T-helper 17 cell (primary cell): Measurements from ENCODE around the gene GHRL. TPM values are rescaled to one million over a fixed set of nuclear protein-coding genes. Genes with fewer than 3 reads are reported as not detected.

Source experiments
- ATAC-seq: fragments of 150-1000 bp; cut with Tn5 transposase; 2 replicates; pipeline ENCODE4 v1.10.0; 2021; ENCODE audit warnings: mild to moderate bottlenecking, moderate library complexity
- DNase-seq, 3 donors: peaks; one replicate each; pipeline versions ENCODE4 v3.0.0 to v3.0.0-alpha.2; 2020 to 2021
- H3K9me3 ChIP-seq: one replicate; pipeline ENCODE4 v1.7.0; 2013; ENCODE audit warnings: low read length, mild to moderate bottlenecking; ENCODE audit not compliant: control insufficient read depth, poor library complexity, severe bottlenecking
- H3K27ac Mint-ChIP-seq: one replicate; pipeline ENCODE4 v1.8.0; 2022; ENCODE audit warnings: mild to moderate bottlenecking, moderate library complexity, mixed read lengths
- H3K27me3 Mint-ChIP-seq: one replicate; pipeline ENCODE4 v1.8.0; 2022; ENCODE audit warnings: mixed read lengths
- H3K36me3 Mint-ChIP-seq: one replicate; pipeline ENCODE4 v1.8.0; 2022; ENCODE audit warnings: low read depth, mixed read lengths
- H3K4me1 Mint-ChIP-seq: one replicate; pipeline ENCODE4 v1.8.0; 2022; ENCODE audit warnings: mild to moderate bottlenecking, mixed read lengths
- H3K4me3 Mint-ChIP-seq: one replicate; pipeline ENCODE4 v1.8.0; 2022; ENCODE audit warnings: mild to moderate bottlenecking, moderate library complexity, mixed read lengths
- total RNA-seq, 4 donors: library from RNA in 2 of 4; stranded (reverse) in 2 of 4; gene quantifications; one replicate each; pipeline ENCODE4 v1.2.3 and lab custom pipeline; 2022 to 2026

The GHRL gene
- total RNA-seq, 2 donors from 2014 or later = 0.73 to 0.85 TPM

DNA sequence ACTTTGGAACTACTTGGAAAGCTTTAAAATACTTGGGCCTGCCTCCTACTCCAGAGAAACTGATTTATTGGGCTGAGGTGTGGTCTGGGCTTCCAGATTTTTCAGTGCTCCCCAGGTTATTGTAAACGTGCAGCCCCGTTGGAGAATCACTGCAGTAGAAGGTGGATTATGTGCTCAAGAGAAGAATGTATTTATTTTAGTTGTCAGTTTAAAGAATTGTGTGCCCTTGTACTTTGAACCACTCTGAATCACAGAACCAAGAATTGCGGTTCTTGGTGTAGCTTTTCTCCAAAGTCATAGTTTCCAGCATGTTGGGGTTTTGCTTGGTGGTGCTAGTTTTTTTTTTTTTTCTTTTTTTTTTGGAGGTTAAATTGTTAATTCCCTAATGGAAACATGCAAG lies 42.9 kb downstream of the GHRL start:
- H3K4me1 Mint-ChIP-seq = peaks cover 45% of the 10 kb centered on the region

DNA sequence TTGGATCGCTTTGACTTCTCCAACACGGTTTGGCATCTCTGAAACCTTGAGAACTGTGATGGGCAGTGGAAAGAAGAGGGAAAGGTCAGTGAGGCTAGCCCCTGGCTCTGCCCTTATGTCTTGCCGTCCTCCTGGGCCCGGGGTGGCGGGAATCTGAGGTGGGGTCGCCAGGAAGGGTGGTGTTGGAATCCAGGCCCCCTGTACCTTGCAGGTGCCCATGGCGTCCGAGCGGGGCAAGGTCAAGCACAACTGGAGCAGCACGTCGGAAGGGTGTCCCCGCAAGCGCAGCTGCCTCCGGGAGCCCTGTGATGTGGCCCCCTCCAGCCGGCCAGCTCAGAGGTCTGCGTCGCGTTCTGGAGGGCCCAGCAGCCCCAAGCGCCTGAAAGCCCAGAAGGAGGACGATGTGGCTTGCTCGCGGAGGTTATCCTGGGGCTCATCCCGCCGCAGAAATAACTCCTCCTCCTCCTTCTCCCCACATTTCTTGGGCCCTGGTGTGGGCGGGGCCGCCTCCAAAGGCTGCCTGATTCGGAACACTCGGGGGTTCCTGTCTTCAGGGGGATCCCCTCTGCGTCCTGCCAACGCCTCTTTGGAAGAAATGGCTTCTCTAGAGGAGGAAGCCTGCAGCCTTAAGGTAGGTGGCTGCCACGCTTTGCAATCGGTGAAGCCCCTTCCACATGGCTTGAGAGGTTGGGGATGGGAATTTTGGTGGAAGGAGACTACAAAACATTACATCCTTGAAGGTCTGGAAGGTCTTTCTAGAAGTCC lies 43.6 kb downstream of the GHRL start:
- peak overlapping the region; percentile 96 for H3K27ac Mint-ChIP-seq
- peaks cover 7% of the 10 kb centered on the region for H3K36me3 Mint-ChIP-seq
- H3K27me3 Mint-ChIP-seq = no peaks in the 10 kb centered on the region

More for the DNA sequence above, 42.9 kb downstream of the GHRL start:
- DNase-seq = no peak
- Mint-ChIP-seq H3K27me3 (no peaks in the 10 kb centered on the region), H3K4me3 (peak overlapping the region; percentile 98), H3K36me3 (peaks cover 7% of the 10 kb centered on the region), H3K27ac (peak overlapping the region; percentile 96)
- ATAC-seq = no peak
- no peaks in the 10 kb centered on the region for H3K9me3 ChIP-seq

DNA sequence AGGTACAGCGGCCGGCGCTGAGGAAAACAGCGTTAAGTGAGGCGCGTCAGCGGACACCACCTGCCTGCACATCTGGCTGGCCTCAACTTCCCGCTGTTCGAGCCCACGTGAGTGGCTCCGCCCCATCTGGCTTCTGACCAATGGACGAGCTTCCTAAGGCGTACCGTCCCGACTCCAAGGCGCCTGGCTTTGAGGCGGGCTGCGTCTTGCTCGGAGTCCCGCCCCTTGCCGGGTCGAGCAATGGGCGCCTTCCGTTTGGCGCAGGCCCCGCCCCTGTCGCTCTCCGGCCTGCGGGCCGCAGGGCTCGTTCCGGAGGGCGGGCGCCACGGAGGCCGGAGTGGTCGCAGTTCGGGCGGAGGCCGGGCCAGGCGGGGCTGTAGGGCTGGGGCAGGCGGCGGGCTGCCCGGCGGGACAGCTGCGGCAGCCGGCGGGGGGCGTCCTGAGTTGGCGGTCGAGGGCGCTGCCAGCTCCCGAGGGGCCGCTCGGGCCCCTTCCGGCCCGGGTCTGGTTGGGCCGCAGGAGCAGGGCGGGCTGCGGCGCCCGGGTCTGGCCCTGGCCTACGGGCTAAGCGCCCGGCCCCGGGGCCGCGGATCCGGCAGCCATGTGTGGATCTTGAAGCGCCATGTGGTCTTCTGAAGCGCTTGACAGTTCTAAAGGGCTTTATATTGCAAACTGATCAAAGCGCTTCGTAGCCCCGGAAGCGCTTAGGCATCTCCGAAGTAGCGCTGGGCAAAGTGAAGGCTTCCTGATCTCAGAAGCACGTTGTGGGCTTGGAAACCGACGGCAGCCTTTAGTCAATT lies 44.4 kb downstream of the GHRL start, which contains the start of gene TATDN2:
TATDN2 (plus strand) TSS at position 276 of the 800 bp plus-strand sequence. CDS start 742 bp downstream, outside the sequence.
- Mint-ChIP-seq H3K36me3 (peaks cover 5% of the 10 kb centered on the region), H3K27me3 (no peaks in the 10 kb centered on the region), H3K27ac (peak within 1 kb of the TSS; percentile 96), H3K4me1 (peaks cover 36% of the 10 kb centered on the region), H3K4me3 (peak within 1 kb of the TSS; percentile 98)
- H3K9me3 ChIP-seq = no peaks in the 10 kb centered on the region
- DNase-seq (peak; percentile 84 to 90 (median 88)), ATAC-seq (peak; percentile 95)

More for the DNA sequence above, 43.6 kb downstream of the GHRL start:
- peak; percentile 24 to 61 (median 53) for DNase-seq
- peak overlapping the region; percentile 98 for H3K4me3 Mint-ChIP-seq
- ATAC-seq = peak; percentile 24
- H3K4me1 Mint-ChIP-seq = peaks cover 39% of the 10 kb centered on the region
- no peaks in the 10 kb centered on the region for H3K9me3 ChIP-seq

DNA sequence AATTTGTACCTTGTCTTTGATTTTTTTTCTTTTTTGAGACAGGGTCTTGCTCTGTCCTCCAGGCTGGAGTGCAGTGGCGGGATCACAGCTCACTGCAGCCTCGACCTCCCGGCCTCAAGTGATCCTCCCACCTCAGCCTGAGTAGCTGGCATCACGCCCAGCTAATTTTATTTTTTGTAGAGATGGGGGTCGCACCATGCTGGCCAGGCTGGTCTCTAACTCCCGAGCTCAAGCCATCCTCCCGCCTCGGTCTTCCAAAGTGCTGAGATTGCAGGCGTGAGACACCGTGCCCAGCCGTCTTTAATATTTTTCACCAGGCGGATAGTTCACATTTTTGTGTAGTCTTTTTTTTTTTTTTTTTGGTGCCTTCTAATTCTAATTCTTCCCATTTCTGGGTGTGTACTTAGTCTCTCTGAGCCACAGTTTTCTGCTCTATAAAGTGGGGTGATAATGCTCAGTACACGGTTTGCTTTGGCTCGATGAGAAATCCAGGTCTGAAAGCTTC lies 45.0 kb downstream of the GHRL start:
- H3K36me3 Mint-ChIP-seq = peaks cover 5% of the 10 kb centered on the region
- peaks cover 38% of the 10 kb centered on the region for H3K4me1 Mint-ChIP-seq

DNA sequence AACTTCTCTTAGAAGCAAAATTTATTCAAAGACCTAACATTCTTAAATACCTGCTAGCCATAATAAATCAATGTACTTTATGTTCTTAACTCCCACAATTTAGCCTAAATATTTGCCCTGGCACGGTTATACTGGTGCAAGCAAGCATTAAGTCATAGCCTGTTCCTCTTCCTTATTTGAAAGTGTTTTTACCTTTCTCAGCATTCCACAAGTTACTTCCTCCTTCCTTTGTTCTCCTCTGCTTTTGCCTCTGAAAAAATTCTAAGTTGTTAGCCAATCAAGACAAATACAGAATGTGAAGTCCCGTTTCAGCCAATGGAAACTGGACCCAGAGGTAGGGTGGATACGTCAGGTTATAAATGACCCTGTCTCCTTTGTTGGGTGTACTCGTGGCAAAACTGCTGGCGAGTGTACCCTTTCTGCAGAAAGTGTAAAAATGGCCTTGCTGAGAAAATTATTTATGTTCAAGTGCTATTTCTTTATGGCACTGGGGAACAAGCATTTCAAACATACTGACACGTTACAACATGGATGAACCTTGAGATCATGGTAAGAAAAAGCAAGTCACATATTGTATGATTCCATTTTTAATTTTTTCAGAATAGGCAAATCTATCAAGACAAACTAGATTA lies 47.5 kb downstream of the GHRL start:
- no peak overlapping the region for H3K27ac Mint-ChIP-seq
- DNase-seq (no peak), ATAC-seq (no peak)
- peaks cover 3% of the 10 kb centered on the region for H3K36me3 Mint-ChIP-seq
- peaks cover 33% of the 10 kb centered on the region for H3K4me1 Mint-ChIP-seq
- no peaks in the 10 kb centered on the region for H3K27me3 Mint-ChIP-seq
- H3K4me3 Mint-ChIP-seq = no peak overlapping the region
- no peaks in the 10 kb centered on the region for H3K9me3 ChIP-seq

More for the DNA sequence above, 45.0 kb downstream of the GHRL start:
- H3K4me3 Mint-ChIP-seq = peak overlapping the region; percentile 98
- no peaks in the 10 kb centered on the region for H3K27me3 Mint-ChIP-seq
- H3K9me3 ChIP-seq = no peaks in the 10 kb centered on the region
- ATAC-seq = no peak
- DNase-seq = no peak
- peak overlapping the region; percentile 96 for H3K27ac Mint-ChIP-seq

DNA sequence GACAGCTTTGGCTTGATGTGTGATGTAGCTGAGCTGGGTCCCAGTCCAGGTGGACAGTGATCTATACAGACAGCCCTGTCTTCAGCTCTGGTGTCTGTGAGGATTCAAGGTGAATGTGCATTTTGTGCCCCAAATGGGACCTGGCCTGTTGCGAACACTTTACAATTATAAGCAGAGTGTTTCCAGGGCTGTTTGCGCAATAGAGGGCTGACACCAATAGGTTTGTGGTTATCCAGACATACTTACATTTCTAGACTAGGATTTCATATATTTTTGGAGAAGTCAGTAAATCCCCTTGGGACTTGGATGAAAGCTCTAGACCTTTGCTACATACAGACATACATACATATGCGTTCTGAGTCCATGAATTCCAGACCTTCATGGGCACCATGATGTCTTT lies 48.7 kb downstream of the GHRL start:
- Mint-ChIP-seq H3K36me3 (peaks cover 3% of the 10 kb centered on the region), H3K27ac (no peak overlapping the region), H3K27me3 (no peaks in the 10 kb centered on the region), H3K4me1 (peaks cover 27% of the 10 kb centered on the region), H3K4me3 (peak overlapping the region; percentile 31)
- H3K9me3 ChIP-seq = no peaks in the 10 kb centered on the region
- DNase-seq = no peak
- ATAC-seq = no peak

DNA sequence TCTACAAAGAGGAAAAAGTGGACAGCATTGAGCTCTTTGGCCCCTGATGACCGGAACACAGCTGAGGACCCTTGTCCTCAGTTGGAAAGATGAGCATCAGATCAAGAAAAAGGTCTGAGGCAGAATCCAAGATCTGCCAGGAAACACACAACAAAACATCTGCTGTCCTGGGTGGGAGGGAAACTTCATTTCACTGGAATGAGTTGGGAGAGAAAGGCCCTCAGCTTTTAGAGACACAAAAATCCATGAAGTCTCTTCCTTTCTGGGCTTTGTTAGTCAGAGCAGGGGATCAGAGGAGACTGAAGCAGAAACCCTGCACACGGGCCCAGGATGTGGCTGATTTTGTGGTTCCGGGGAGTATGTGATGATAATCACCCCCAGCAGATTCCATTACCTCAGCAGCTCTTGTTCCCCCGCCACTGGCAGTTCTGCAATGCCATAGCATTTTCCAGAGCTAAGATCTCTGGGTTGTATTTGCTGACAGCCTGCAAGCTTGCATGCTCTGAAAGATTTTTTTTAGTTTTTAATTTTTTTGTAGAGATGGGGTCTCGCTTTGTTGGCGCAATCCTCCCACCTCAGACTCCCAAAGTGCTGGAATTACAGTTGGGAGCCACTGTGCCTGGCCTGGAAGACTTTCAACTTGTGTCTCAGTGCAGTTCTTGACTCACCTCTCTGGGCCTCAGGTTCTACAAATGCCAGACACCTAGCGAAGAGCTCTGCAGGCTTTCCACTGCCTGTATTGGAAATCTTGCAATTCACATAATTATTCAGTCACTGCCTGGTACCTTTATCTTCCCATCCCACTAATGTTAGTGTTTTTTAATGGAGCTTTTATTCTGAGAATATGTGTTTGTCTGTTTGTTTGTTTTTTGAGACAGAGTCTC lies 50.3 kb downstream of the GHRL start:
- no peaks in the 10 kb centered on the region for H3K27me3 Mint-ChIP-seq
- peak; percentile 99 for ATAC-seq
- no peaks in the 10 kb centered on the region for H3K9me3 ChIP-seq
- peak overlapping the region; percentile 92 for H3K27ac Mint-ChIP-seq
- DNase-seq = peak; percentile 30 to 66 (median 33)
- H3K4me3 Mint-ChIP-seq = peak overlapping the region; percentile 78
- peaks cover 34% of the 10 kb centered on the region for H3K4me1 Mint-ChIP-seq
- H3K36me3 Mint-ChIP-seq = peaks cover 3% of the 10 kb centered on the region

DNA sequence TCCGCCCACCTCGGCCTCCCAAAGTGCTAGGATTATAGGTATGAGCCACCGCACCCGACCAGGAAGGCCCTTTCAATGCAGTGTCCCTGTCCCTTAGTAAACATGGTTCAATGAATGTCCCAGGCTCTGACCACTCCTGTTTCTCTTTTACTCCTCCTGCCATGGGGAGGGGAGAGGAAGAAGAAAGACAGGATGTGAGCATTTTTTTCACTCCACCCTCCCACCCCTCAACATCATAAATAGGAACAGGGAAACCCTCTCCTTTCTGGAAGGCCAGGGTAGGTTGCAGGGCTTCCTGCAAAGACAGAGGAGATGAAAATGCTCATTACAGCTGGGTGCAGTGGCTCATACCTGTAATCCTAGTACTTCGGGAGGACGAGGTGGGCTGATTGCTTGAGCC lies 51.9 kb downstream of the GHRL start:
- ATAC-seq (no peak), DNase-seq (no peak)
- peaks cover 37% of the 10 kb centered on the region for H3K4me1 Mint-ChIP-seq
- H3K9me3 ChIP-seq = no peaks in the 10 kb centered on the region
- no peaks in the 10 kb centered on the region for H3K27me3 Mint-ChIP-seq
- no peaks in the 10 kb centered on the region for H3K36me3 Mint-ChIP-seq
- H3K4me3 Mint-ChIP-seq = no peak overlapping the region
- H3K27ac Mint-ChIP-seq = no peak overlapping the region

DNA sequence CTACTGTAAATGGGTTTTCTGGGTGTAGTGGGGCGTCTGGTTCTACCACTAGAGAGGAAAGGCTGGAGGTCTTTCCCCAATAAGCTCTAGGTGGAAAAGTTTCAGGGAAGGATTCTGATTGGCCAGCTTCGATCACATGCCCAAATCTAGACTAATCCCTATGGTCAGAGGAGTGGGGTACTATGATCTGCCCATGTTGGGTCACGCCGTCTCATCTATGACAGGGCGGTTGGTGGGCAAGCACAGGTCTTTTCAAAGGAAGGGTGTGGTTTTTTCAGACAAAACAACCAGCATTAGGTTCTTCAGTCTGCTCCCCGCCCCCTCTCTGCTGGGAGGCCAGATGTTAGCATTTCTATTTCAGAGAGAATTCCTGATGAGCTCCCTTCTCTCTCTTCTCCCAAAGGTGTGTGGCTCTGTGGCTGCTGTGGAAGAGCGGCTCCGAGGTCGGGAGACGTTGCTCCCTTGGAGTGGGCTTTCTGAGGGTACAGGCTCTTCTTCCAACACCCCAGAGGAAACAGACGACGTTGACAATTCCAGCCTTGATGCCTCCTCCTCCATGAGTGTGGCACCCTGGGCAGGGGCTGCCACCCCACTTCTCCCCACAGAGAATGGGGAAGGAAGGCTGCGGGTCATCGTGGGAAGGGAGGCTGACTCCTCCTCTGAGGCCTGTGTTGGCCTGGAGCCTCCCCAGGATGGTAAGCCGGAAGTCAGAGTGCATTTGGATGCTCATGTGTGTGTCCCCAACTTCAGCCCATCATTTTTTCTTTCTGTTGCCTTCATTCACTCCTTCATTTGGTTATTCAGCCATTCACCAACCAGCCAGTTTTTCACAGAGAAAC lies 54.2 kb downstream of the GHRL start:
- no peaks in the 10 kb centered on the region for H3K36me3 Mint-ChIP-seq
- no peaks in the 10 kb centered on the region for H3K27me3 Mint-ChIP-seq
- ATAC-seq (peak; percentile 45), DNase-seq (no peak)
- H3K9me3 ChIP-seq = no peaks in the 10 kb centered on the region
- peak overlapping the region; percentile 39 for H3K4me3 Mint-ChIP-seq
- H3K27ac Mint-ChIP-seq = peak overlapping the region; percentile 90
- H3K4me1 Mint-ChIP-seq = peaks cover 33% of the 10 kb centered on the region
